ENCODE measurements around the gene TLR7.

DNA sequence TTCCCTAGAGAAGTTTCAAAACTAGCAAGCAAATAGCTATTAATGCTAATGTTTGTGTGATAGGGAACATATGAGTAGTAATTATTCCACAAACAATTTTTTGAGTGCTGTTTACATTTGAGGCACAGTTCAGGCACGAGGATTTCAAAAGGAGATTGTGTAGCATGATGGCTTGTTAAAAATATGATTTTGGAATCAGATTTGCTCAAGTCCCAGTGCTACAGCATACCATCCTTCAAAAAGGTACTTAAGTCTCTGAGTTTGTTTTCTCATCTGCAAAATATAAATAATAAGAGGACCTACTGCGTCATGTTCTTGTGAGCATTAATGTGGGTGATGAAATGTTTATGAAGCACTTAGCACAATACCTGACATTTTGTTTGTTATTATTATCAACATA, 50.9 kb downstream of the TLR7 start:
- TF ChIP-seq CTCF (IDR thresholded peaks at IDR 0.05; ENCODE audit: insufficient read depth, low read length) = no peak
- no peak for TF ChIP-seq POLR2AphosphoS5 (IDR thresholded peaks at IDR 0.05; ENCODE audit: low read depth)
- no peak for TF ChIP-seq GABPA (IDR thresholded peaks at IDR 0.05; ENCODE audit: low read depth)
- TF ChIP-seq, protein P1, sequence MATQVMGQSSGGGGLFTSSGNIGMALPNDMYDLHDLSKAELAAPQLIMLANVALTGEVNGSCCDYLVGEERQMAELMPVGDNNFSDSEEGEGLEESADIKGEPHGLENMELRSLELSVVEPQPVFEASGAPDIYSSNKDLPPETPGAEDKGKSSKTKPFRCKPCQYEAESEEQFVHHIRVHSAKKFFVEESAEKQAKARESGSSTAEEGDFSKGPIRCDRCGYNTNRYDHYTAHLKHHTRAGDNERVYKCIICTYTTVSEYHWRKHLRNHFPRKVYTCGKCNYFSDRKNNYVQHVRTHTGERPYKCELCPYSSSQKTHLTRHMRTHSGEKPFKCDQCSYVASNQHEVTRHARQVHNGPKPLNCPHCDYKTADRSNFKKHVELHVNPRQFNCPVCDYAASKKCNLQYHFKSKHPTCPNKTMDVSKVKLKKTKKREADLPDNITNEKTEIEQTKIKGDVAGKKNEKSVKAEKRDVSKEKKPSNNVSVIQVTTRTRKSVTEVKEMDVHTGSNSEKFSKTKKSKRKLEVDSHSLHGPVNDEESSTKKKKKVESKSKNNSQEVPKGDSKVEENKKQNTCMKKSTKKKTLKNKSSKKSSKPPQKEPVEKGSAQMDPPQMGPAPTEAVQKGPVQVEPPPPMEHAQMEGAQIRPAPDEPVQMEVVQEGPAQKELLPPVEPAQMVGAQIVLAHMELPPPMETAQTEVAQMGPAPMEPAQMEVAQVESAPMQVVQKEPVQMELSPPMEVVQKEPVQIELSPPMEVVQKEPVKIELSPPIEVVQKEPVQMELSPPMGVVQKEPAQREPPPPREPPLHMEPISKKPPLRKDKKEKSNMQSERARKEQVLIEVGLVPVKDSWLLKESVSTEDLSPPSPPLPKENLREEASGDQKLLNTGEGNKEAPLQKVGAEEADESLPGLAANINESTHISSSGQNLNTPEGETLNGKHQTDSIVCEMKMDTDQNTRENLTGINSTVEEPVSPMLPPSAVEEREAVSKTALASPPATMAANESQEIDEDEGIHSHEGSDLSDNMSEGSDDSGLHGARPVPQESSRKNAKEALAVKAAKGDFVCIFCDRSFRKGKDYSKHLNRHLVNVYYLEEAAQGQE (IDR thresholded peaks at IDR 0.05; ENCODE audit: insufficient replicate concordance, low read depth) = no peak
- no peak for TF ChIP-seq SPI1 (IDR thresholded peaks at IDR 0.05; ENCODE audit: borderline replicate concordance, low read depth)

Measured in HL-60 (cell line).